ENCODE data around the gene NUP98. TPM values are rescaled to one million over a fixed set of nuclear protein-coding genes. Genes with fewer than 3 reads are reported as not detected.

The NUP98 gene
- total RNA-seq, 1 experiment from 2014 or later = 114 TPM

GRCh38 chr11:3755151-3755550, 42.2 kb downstream of the NUP98 start:
- DNase-seq = no peak
- BruUV-seq (replicated peaks) = no TSS peak
- no peaks in the 10 kb centered on the region for H3K9me3 Mint-ChIP-seq (ENCODE audit: low read depth, unreplicated experiment)
- no peak overlapping the region for H3K4me3 Mint-ChIP-seq (ENCODE audit: low read depth, unreplicated experiment)
- TF ChIP-seq CTCF (IDR thresholded peaks at IDR 0.05; ENCODE audit: unreplicated experiment) = no peak
- H3K27me3 Mint-ChIP-seq (ENCODE audit: unreplicated experiment) = no peaks in the 10 kb centered on the region
- no peak overlapping the region for H3K27ac Mint-ChIP-seq (ENCODE audit: unreplicated experiment)
- peaks cover 70% of the 10 kb centered on the region for H3K36me3 Mint-ChIP-seq (ENCODE audit: insufficient read depth, unreplicated experiment)
- CTCF ChIA-PET = no interaction called here
- H3K4me1 Mint-ChIP-seq (ENCODE audit: low read depth, unreplicated experiment) = no peaks in the 10 kb centered on the region
- intact Hi-C loops (cut with micrococcal nuclease; ENCODE audit: unreplicated experiment) = no loop called here

- Mint-ChIP-seq H3K4me3 (ENCODE audit: low read depth, unreplicated experiment) (no peak overlapping the region), H3K9me3 (ENCODE audit: low read depth, unreplicated experiment) (no peaks in the 10 kb centered on the region), H3K27me3 (ENCODE audit: unreplicated experiment) (no peaks in the 10 kb centered on the region), H3K36me3 (ENCODE audit: insufficient read depth, unreplicated experiment) (peaks cover 59% of the 10 kb centered on the region), H3K27ac (ENCODE audit: unreplicated experiment) (no peak overlapping the region), H3K4me1 (ENCODE audit: low read depth, unreplicated experiment) (no peaks in the 10 kb centered on the region)
- CTCF ChIA-PET = no interaction called here
- intact Hi-C loops (cut with micrococcal nuclease; ENCODE audit: unreplicated experiment) = no loop called here
- no TSS peak for BruUV-seq (replicated peaks)
- DNase-seq = no peak
- TF ChIP-seq CTCF (IDR thresholded peaks at IDR 0.05; ENCODE audit: unreplicated experiment) = no peak
Measured at GRCh38 chr11:3753110-3753509, 44.2 kb downstream of the NUP98 start.

- peaks cover 69% of the 10 kb centered on the region for H3K36me3 Mint-ChIP-seq (ENCODE audit: insufficient read depth, unreplicated experiment)
- H3K4me3 Mint-ChIP-seq (ENCODE audit: low read depth, unreplicated experiment) = no peak overlapping the region
- DNase-seq = no peak
Measured at GRCh38 chr11:3747704-3748103, 49.6 kb downstream of the NUP98 start.

GRCh38 chr11:3745161-3745560, 52.2 kb downstream of the NUP98 start:
- no peak for TF ChIP-seq CTCF (IDR thresholded peaks at IDR 0.05; ENCODE audit: unreplicated experiment)
- CTCF ChIA-PET = no interaction called here
- Mint-ChIP-seq H3K27ac (ENCODE audit: unreplicated experiment) (peak overlapping the region; percentile 92), H3K27me3 (ENCODE audit: unreplicated experiment) (no peaks in the 10 kb centered on the region), H3K4me1 (ENCODE audit: low read depth, unreplicated experiment) (peaks cover 10% of the 10 kb centered on the region), H3K9me3 (ENCODE audit: low read depth, unreplicated experiment) (no peaks in the 10 kb centered on the region), H3K36me3 (ENCODE audit: insufficient read depth, unreplicated experiment) (peaks cover 69% of the 10 kb centered on the region), H3K4me3 (ENCODE audit: low read depth, unreplicated experiment) (peak overlapping the region; percentile 41)
- no TSS peak for BruUV-seq (replicated peaks)
- intact Hi-C loops (cut with micrococcal nuclease; ENCODE audit: unreplicated experiment) = no loop called here
- DNase-seq = peak; percentile 6

More at GRCh38 chr11:3747704-3748103, 49.6 kb downstream of the NUP98 start:
- BruUV-seq (replicated peaks) = no TSS peak
- intact Hi-C loops (cut with micrococcal nuclease; ENCODE audit: unreplicated experiment) = no loop called here
- Mint-ChIP-seq H3K4me1 (ENCODE audit: low read depth, unreplicated experiment) (peaks cover 10% of the 10 kb centered on the region), H3K27ac (ENCODE audit: unreplicated experiment) (no peak overlapping the region), H3K9me3 (ENCODE audit: low read depth, unreplicated experiment) (no peaks in the 10 kb centered on the region), H3K27me3 (ENCODE audit: unreplicated experiment) (no peaks in the 10 kb centered on the region)
- no peak for TF ChIP-seq CTCF (IDR thresholded peaks at IDR 0.05; ENCODE audit: unreplicated experiment)
- CTCF ChIA-PET = no interaction called here
